ENCODE data around the gene PEX6. TPM values are rescaled to one million over a fixed set of nuclear protein-coding genes. Genes with fewer than 3 reads are reported as not detected.

The PEX6 gene
- total and polyA plus RNA-seq, 2 of the 13 experiments (the other 11 are each of a cell fraction or from before 2014, with no cell fraction given) = 5.1 to 6.7 TPM

DNA sequence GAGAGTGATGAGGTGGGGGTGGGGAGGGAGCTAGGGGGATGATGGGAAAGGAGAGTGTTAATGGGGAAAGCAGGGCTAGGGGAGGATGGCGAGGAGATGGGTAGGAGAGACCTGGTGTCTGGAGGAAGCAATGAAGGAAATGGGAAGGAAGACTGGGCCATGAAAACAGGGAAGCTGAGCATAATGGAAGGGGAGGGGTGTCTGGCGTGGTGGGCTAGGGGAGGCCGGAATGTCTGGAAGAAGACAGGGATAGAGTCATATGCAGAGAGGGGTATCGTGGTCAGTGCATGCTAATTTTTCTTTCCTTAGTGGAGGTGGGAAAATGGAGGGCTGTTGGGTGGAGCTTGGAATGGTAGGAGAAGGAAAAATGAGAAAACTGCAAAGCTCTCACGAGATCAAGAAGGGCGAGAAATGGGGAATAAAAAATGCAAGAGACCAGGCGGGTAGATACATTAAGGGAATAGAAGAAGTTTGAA is 35.5 kb upstream of the PEX6 start:
- TSS peak; percentile 61 for BruUV-seq (replicated peaks)
- intact Hi-C loops (cut with micrococcal nuclease; ENCODE audit: unreplicated experiment) = loop anchor here (2.0 to 5.0 kb wide), 3 partner anchors 38 to 52 kb away; partner anchors contain the start of genes CUL7 and GNMT
- in situ Hi-C loops (cut with HindIII; ENCODE audit: extremely low pct_ligation_motif_present, low pct_unique_long_range_greater_than_20kb) = no loop called here
- Histone ChIP-seq H4K20me1 (ENCODE audit: insufficient read depth, low read length) (no peaks in the 10 kb centered on the region), H3K9ac (ENCODE audit: insufficient read depth, low read depth, low read length) (peak overlapping the region; percentile 79), H3K4me1 (ENCODE audit: insufficient read depth, low read length) (peaks cover 38% of the 10 kb centered on the region), H3K9me3 (ENCODE audit: low read length) (no peaks in the 10 kb centered on the region), H3K27ac (ENCODE audit: extremely low read length, insufficient read depth, low read length) (peak overlapping the region; percentile 44), H3K27me3 (ENCODE audit: control insufficient read depth in 1 of 2, insufficient read depth in 2 of 2, low read length in 2 of 2) (no peaks in the 10 kb centered on the region; a peak in 1 of 5 replicates), H3K4me3 (replicated peaks in 1 of 3; ENCODE audit: insufficient read depth in 1 of 3, low read depth in 2 of 3, low read length in 3 of 3) (peak overlapping the region; percentile 80 to 93 (median 90)), H3K4me2 (ENCODE audit: low read depth, low read length) (peak overlapping the region; percentile 89), H2AFZ (ENCODE audit: low read length) (no peak overlapping the region), H3K79me2 (ENCODE audit: insufficient read depth, low read length) (peaks cover 34% of the 10 kb centered on the region), H3K36me3 (replicated peaks in 1 of 2; ENCODE audit: control insufficient read depth in 1 of 2, insufficient read depth in 2 of 2, low read length in 2 of 2) (peaks cover 22 to 56% of the 10 kb centered on the region in 2 experiments; a peak in 4 of 5 replicates)
- CTCF ChIA-PET (ENCODE audit: low intra/inter-chr PET ratio, low total read pairs) = no interaction called here
- POLR2A ChIA-PET = interaction anchor here (0.6 to 5.3 kb wide), 34 partner anchors 9 to 502 kb away, joined by 3 to 76 read pairs (median 6); partner anchors contain the start of genes CNPY3, CUL7, CUL9 and GNMT
- 1% methylated on average over 7 of the region's 7 CpGs for WGBS (ENCODE audit: low lambda C conversion rate)
- FAIRE-seq (no peak), ATAC-seq (peak; percentile 1), DNase-seq (ENCODE audit: low spot score) (no peak)
- TF ChIP-seq TFDP2 (CRISPR knock-in tag; IDR thresholded peaks at IDR 0.05) = no peak
- 0 out of 2 replicates have a peak, but pooled peaks have one; percentile 12 for TF ChIP-seq MEIS1 (CRISPR knock-in tag; IDR thresholded peaks at IDR 0.05; ENCODE audit: borderline replicate concordance)
- TF ChIP-seq, protein P1, sequence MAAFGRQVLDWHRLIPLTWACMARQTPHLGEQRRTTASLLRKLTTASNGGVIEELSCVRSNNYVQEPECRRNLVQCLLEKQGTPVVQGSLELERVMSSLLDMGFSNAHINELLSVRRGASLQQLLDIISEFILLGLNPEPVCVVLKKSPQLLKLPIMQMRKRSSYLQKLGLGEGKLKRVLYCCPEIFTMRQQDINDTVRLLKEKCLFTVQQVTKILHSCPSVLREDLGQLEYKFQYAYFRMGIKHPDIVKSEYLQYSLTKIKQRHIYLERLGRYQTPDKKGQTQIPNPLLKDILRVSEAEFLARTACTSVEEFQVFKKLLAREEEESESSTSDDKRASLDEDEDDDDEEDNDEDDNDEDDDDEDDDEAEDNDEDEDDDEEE (CRISPR knock-in tag; IDR thresholded peaks at IDR 0.05) = 0 out of 2 replicates have a peak, but pooled peaks have one; percentile 12
- 0 out of 2 replicates have a peak, but pooled peaks have one; percentile 3 for TF ChIP-seq ZBTB3 (CRISPR knock-in tag; IDR thresholded peaks at IDR 0.05; ENCODE audit: borderline replicate concordance, low read depth)
- peak; percentile 46; the same call in 1 of the 2 replicates for TF ChIP-seq KDM5A (IDR thresholded peaks at IDR 0.05; ENCODE audit: borderline replicate concordance, low read length)
- TF ChIP-seq ZNF572 (CRISPR knock-in tag; IDR thresholded peaks at IDR 0.05) = 0 out of 2 replicates have a peak, but pooled peaks have one; percentile 5
- TF ChIP-seq HES4 (CRISPR knock-in tag; IDR thresholded peaks at IDR 0.05; ENCODE audit: borderline replicate concordance) = 0 out of 2 replicates have a peak, but pooled peaks have one; percentile 25
- 0 out of 2 replicates have a peak, but pooled peaks have one; percentile 8 for TF ChIP-seq ZNF333 (CRISPR knock-in tag; IDR thresholded peaks at IDR 0.05; ENCODE audit: borderline replicate concordance)
- peak; percentile 27; the same call in 1 of the 2 replicates for TF ChIP-seq ZNF563 (CRISPR knock-in tag; IDR thresholded peaks at IDR 0.05)
- 0 out of 2 replicates have a peak, but pooled peaks have one; percentile 8 for TF ChIP-seq JUN (CRISPR knock-in tag; IDR thresholded peaks at IDR 0.05)
- no peak for TF ChIP-seq SRF (IDR thresholded peaks at IDR 0.05; ENCODE audit: low read depth, low read length)
- TF ChIP-seq ZNF414 (CRISPR knock-in tag; IDR thresholded peaks at IDR 0.05) = 0 out of 2 replicates have a peak, but pooled peaks have one; percentile 15
- TF ChIP-seq ZNF160 (CRISPR knock-in tag; IDR thresholded peaks at IDR 0.05) = 0 out of 2 replicates have a peak, but pooled peaks have one; percentile 4
- 0 out of 2 replicates have a peak, but pooled peaks have one; percentile 21 for TF ChIP-seq PAF1 (CRISPR knock-in tag; IDR thresholded peaks at IDR 0.05)
- no peak for TF ChIP-seq TCF7 (IDR thresholded peaks at IDR 0.05; ENCODE audit: low read depth)
- TF ChIP-seq ZBTB46 (CRISPR knock-in tag; IDR thresholded peaks at IDR 0.05; ENCODE audit: borderline replicate concordance) = no peak
- TF ChIP-seq PCBP2 (optimal IDR thresholded peaks at IDR 0.05; ENCODE audit: low read depth, low read length, poor library complexity, severe bottlenecking) = peak; percentile 18
- 0 out of 2 replicates have a peak, but pooled peaks have one; percentile 0 for TF ChIP-seq KLF11 (CRISPR knock-in tag; IDR thresholded peaks at IDR 0.05)
- 0 out of 2 replicates have a peak, but pooled peaks have one; percentile 13 for TF ChIP-seq ZNF430 (CRISPR knock-in tag; IDR thresholded peaks at IDR 0.05)

Measured in HepG2 (cell line).